Right lobe of liver (tissue), 6 donors: ENCODE measurements around the gene MRAP2. TPM values are rescaled to one million over a fixed set of nuclear protein-coding genes. Genes with fewer than 3 reads are reported as not detected.
"Not testable (repeated sequence)": the region's sequence is repeated elsewhere in the genome, so short reads cannot be mapped to it uniquely, and the experiment has no call there.

Experiments
- ATAC-seq, 4 donors: fragments of 200-7000 bp; cut with Tn5 transposase; one replicate each; pipeline ENCODE4 v1.9.1; 2020; ENCODE audit warnings: mild to moderate bottlenecking in 4 of 4, moderate library complexity in 4 of 4
- DNase-seq, 3 donors: peaks; one replicate each; pipeline ENCODE4 v3.0.0-alpha.2; 2020
- H3K27ac ChIP-seq, 3 donors: fragments of 200-600 bp; one replicate each; pipeline ENCODE4 v1.8.0; 2022
- H3K27me3 ChIP-seq, 2 donors: fragments of 200-600 bp; one replicate each; pipeline ENCODE4 v1.8.0; 2022
- H3K36me3 ChIP-seq, 4 donors: fragments of 200-600 bp; sonication (generic) in 1 of 4; one replicate each; pipeline versions ENCODE4 v1.5.1 to v1.8.0; 2017 to 2022; ENCODE audit warnings: control low read depth in 1 of 4
- H3K4me1 ChIP-seq, 4 donors: fragments of 200-600 bp; sonication (generic) in 1 of 4; one replicate each; pipeline versions ENCODE4 v1.5.1 to v1.8.0; 2017 to 2022; ENCODE audit warnings: control low read depth in 1 of 4
- H3K4me3 ChIP-seq, 3 donors: fragments of 200-600 bp; one replicate each; pipeline ENCODE4 v1.8.0; 2022
- H3K9me3 ChIP-seq, 4 donors: fragments of 200-600 bp; sonication (generic) in 1 of 4; one replicate each; pipeline versions ENCODE4 v1.5.1 to v1.8.0; 2017 to 2022; ENCODE audit warnings: control low read depth in 1 of 4
- POLR2A ChIP-seq: fragments of 450-650 bp; IDR thresholded peaks from one replicate; pipeline ENCODE4 v1.6.1; 2017; ENCODE audit warnings: antibody characterized with exemption, mild to moderate bottlenecking
- WGBS: methylation state at CpG from one replicate; pipeline ENCODE4 v1.1.6; 2018; ENCODE audit warnings: low coverage, low lambda C conversion rate; ENCODE audit not compliant: insufficient coverage; ENCODE audit errors: missing lambda C conversion rate; 5-methylcytosine and 5-hydroxymethylcytosine counted together
- intact Hi-C, 2 donors: fragments of 100-400 bp; cut with DNase I; formaldehyde crosslinking; loops; one replicate each; pipeline versions ENCODE4 v1.11.2 to v1.14.1; 2022
- total RNA-seq, 6 experiments: library from RNA; depleted of rRNA in 2 of 6; stranded (reverse); fragments of >200 nt in 2 of 6; fragmentation: NEBNext Ultra II Directional in 3 of 6; extraction: Animal tissue kit (Norgen Biotek cat#: 25700) in 3 of 6; gene quantifications; one replicate each; pipeline versions ENCODE4 v1.1.0 to v1.2.4, GENCODE V29; 2016 to 2023
- TF ChIP-seq, protein P1 (sequence below), 4 donors: fragments of 200-600 bp in 3 of 4; fragments of 450-650 bp in 1 of 4; IDR thresholded peaks; one replicate each; pipeline versions ENCODE4 v1.5.1 to v1.8.0; 2016 to 2022; ENCODE audit warnings: antibody characterized with exemption in 4 of 4, mild to moderate bottlenecking in 2 of 4
- donor health status: DM: no; HTN: yes; CAD: no.
- donor health status: DM: no; HTN: no; CAD: no.
- donor health status: DM: no; HTN: no; CAD: no.
- donor health status: DM: no; HTN: yes; CAD: no.
- donor health status: DM: no; HTN: yes; CAD: no.

The MRAP2 gene
- total RNA-seq, 6 experiments from 2014 or later = 0.12 to 0.35 (median 0.12) TPM; not detected in 3

DNA sequence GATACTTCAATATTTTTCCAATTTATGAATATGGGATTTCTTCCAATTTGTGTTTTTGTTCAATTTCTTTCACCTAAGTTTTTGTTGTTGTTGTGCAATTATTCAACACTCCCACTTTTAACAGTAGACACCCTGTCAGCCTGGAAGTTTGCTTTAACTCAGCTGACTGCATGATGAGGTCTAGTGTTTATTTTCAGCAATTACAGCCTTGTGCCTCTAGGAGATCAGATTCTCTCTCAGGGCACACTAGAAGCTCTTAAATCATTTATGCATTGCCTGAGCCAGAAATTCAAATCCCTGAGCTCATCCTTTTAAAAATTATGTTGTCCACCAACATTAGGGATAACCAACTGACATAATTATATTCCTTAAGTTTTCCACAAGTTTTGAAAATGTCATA is 85.7 kb downstream of the MRAP2 start:
- H3K4me1 ChIP-seq = no peaks in the 10 kb centered on the region
- no peak overlapping the region for H3K4me3 ChIP-seq
- no peaks in the 10 kb centered on the region for H3K36me3 ChIP-seq
- DNase-seq = no peak
- TF ChIP-seq, protein P1, sequence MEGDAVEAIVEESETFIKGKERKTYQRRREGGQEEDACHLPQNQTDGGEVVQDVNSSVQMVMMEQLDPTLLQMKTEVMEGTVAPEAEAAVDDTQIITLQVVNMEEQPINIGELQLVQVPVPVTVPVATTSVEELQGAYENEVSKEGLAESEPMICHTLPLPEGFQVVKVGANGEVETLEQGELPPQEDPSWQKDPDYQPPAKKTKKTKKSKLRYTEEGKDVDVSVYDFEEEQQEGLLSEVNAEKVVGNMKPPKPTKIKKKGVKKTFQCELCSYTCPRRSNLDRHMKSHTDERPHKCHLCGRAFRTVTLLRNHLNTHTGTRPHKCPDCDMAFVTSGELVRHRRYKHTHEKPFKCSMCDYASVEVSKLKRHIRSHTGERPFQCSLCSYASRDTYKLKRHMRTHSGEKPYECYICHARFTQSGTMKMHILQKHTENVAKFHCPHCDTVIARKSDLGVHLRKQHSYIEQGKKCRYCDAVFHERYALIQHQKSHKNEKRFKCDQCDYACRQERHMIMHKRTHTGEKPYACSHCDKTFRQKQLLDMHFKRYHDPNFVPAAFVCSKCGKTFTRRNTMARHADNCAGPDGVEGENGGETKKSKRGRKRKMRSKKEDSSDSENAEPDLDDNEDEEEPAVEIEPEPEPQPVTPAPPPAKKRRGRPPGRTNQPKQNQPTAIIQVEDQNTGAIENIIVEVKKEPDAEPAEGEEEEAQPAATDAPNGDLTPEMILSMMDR (IDR thresholded peaks at IDR 0.05) = peak in 1 of 4 donors; percentile 15
- no peak for TF ChIP-seq POLR2A
- no peak overlapping the region for H3K27ac ChIP-seq
- no peaks in the 10 kb centered on the region for H3K9me3 ChIP-seq
- peak in 1 of 4 donors; percentile 64 for ATAC-seq
- intact Hi-C loops = no loop called here
- H3K27me3 ChIP-seq = no peaks in the 10 kb centered on the region

DNA sequence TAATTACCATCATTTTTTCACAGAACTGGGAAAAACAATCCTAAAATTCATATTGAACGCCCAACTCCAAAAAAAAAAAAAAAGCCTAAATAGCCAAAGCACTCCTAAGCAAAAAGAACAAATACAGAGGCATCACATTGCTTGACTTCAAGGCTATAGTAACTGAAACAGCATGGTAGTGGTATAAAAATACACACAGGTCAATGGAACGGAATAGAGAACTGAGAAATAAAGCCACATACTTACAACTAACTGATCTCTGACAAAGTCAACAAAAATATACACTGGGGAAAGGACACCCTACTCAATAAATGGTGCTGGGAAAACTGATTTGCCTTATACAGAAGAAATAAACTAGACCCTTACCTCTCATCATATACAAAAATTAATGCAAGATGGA is 89.6 kb downstream of the MRAP2 start:
- DNase-seq (no peak), ATAC-seq (no peak)
- WGBS = 96% methylated on average over 2 of the region's 2 CpGs
- no peak overlapping the region for H3K4me3 ChIP-seq
- no peaks in the 10 kb centered on the region for H3K27me3 ChIP-seq
- no peaks in the 10 kb centered on the region for H3K9me3 ChIP-seq
- H3K36me3 ChIP-seq = no peaks in the 10 kb centered on the region
- H3K4me1 ChIP-seq = no peaks in the 10 kb centered on the region
- TF ChIP-seq, protein P1 (IDR thresholded peaks at IDR 0.05) = no peak
- TF ChIP-seq POLR2A = no peak
- H3K27ac ChIP-seq = no peak overlapping the region
- intact Hi-C loops = no loop called here

DNA sequence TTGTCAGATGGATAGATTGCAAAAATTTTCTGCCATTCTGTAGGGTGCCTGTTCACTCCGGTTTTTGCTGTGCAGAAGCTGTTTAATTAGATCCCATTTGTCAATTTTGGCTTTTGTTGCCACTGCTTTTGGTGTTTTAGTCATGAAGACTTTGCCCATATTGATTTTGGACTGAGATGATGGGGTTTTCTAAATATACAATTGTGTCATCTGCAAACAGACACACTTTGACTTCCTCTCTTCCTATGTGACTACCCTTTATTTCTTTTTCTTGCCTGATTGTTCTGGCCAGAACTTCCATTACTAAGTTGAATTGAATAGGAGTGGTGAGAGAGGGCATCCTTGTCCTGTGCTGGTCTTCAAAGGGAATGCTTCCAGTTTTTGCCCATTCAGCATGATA is 96.0 kb downstream of the MRAP2 start:
- DNase-seq, H3K4me3 ChIP-seq, H3K27me3 ChIP-seq, intact Hi-C loops, H3K4me1 ChIP-seq, H3K36me3 ChIP-seq, H3K9me3 ChIP-seq: not testable (repeated sequence)
- peak overlapping the region in 1 of 3 donors; percentile 1 for H3K27ac ChIP-seq
- peak; percentile 80 to 99 (median 96) for ATAC-seq
- WGBS = 31% methylated on average over 1 of the region's 1 CpG

DNA sequence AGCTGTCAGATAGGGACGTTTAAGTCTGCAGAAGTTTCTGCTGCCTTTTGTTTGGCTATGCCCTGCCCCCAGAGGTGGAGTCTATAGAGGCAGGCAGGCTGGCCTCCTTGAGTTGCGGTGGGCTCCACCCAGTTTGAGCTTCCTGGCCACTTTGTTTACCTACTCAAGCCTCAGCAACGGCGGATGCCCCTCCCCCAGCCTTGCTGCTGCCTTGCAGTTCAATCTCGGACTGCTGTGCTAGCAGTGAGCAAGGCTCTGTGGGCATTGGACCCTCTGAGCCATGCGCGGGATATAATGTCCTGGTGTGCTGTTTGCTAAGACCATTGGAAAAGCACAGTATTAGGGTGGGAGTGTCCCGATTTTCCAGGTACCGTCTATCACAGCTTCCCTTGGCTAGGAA is 99.8 kb downstream of the MRAP2 start:
- not testable (repeated sequence) for H3K4me3 ChIP-seq
- 88% methylated on average over 3 of the region's 9 CpGs for WGBS

DNA sequence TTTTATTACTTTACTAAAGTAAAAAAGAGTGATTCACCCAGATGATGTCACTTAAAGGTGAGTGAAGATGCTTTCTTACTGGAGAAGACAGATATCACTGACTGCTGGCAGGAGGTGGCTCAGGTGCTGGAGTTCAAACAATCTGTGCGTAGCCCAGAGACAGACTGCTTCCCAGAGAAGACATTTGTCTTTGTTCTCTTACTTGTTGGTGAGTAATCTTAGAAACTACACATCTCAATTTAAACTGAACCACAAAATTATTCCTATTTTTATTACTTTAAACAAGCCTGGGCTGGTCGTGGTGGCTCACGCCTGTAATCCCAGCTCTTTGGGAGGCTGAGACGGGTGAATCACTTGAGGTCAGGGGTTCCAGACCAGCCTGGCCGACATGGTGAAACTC is 101.7 kb downstream of the MRAP2 start:
- intact Hi-C loops = no loop called here
- WGBS = 96% methylated on average over 5 of the region's 5 CpGs
- no peaks in the 10 kb centered on the region for H3K36me3 ChIP-seq
- no peaks in the 10 kb centered on the region for H3K4me1 ChIP-seq
- no peak overlapping the region for H3K4me3 ChIP-seq
- no peaks in the 10 kb centered on the region for H3K9me3 ChIP-seq
- no peak overlapping the region for H3K27ac ChIP-seq
- ATAC-seq (no peak), DNase-seq (no peak)
- H3K27me3 ChIP-seq = no peaks in the 10 kb centered on the region
- TF ChIP-seq, protein P1 (IDR thresholded peaks at IDR 0.05) = no peak

More for the DNA sequence above, 99.8 kb downstream of the MRAP2 start:
- H3K9me3 ChIP-seq, H3K27ac ChIP-seq, H3K27me3 ChIP-seq, ATAC-seq, H3K4me1 ChIP-seq, intact Hi-C loops, DNase-seq, H3K36me3 ChIP-seq: not testable (repeated sequence)

DNA sequence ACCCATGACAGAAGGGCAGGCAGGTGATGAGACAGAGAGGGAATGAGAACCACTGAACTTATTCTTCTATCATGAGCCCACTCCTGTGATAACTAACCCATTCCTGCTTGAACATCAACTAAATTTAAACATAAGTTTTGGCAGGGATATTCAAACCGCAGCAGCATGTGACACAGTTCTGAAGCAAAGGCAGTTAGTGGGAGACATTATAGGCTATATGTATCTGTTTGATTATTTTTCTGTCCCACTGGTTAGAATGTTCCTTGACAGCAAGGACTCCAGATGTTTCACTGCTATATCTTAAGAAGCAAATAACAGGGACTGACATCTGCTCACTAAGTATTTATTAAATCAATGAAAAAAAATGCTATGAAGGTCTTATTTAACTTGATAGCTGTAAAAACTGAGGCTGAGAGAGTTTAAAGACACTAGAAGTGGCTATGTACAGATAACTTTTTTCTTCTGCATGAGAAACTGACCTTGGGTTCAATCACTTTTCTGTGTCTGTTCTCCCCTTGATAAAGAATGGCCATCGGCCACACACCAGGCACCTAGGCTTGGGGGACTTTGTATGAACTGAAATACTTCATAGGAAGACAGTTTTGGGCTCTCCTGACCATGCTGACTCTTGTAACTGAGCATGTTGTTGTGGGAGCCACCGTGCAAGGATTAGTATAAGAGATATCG is 102.9 kb downstream of the MRAP2 start:
- no peaks in the 10 kb centered on the region for H3K9me3 ChIP-seq
- TF ChIP-seq, protein P1 (IDR thresholded peaks at IDR 0.05) = no peak
- no peak for TF ChIP-seq POLR2A
- no peak overlapping the region for H3K27ac ChIP-seq
- no peaks in the 10 kb centered on the region for H3K27me3 ChIP-seq
- WGBS = 91% methylated on average over 4 of the region's 4 CpGs
- H3K36me3 ChIP-seq = no peaks in the 10 kb centered on the region
- no peaks in the 10 kb centered on the region for H3K4me1 ChIP-seq
- intact Hi-C loops = no loop called here
- no peak overlapping the region for H3K4me3 ChIP-seq
- no peak for ATAC-seq
- no peak for DNase-seq
